Measurements from ENCODE around the gene WDFY1.

DNA sequence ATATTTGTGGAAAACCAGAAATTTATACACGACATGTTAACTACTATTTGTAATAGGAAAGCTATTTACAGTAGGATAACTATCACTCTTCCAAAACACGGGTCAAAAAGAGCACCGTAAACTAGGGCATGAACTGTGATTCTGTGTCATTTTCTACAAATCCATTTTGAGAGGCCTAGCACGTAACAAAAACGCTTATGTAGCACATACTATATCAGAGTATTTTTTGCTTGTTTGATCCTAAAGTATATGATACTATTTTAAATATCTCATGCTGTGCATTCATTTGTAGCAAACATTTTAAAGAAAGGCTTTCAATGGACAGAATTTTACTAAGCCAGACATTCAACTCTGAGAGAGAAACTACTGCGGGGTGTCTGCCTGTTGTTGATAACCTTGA is 45.1 kb downstream of the WDFY1 start:
- TF ChIP-seq, protein P1, sequence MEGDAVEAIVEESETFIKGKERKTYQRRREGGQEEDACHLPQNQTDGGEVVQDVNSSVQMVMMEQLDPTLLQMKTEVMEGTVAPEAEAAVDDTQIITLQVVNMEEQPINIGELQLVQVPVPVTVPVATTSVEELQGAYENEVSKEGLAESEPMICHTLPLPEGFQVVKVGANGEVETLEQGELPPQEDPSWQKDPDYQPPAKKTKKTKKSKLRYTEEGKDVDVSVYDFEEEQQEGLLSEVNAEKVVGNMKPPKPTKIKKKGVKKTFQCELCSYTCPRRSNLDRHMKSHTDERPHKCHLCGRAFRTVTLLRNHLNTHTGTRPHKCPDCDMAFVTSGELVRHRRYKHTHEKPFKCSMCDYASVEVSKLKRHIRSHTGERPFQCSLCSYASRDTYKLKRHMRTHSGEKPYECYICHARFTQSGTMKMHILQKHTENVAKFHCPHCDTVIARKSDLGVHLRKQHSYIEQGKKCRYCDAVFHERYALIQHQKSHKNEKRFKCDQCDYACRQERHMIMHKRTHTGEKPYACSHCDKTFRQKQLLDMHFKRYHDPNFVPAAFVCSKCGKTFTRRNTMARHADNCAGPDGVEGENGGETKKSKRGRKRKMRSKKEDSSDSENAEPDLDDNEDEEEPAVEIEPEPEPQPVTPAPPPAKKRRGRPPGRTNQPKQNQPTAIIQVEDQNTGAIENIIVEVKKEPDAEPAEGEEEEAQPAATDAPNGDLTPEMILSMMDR (IDR thresholded peaks at IDR 0.05) = no peak
- no peak for TF ChIP-seq POLR2A (IDR thresholded peaks at IDR 0.05)
